NCI-H187 (cell line): ENCODE data around the gene VILL.
"Not testable (repeated sequence)": the region's sequence is repeated elsewhere in the genome, so short reads cannot be mapped to it uniquely, and the experiment has no call there.

Source experiments
- DNase-seq, 2 experiments: peaks; one replicate each; lab custom pipeline; 2025; lab: John Stamatoyannopoulos, UW

Gene VILL

GRCh38 chr3:38036286-38036685 lies 45.7 kb downstream of the VILL start:
- DNase-seq, result no peak

GRCh38 chr3:38036906-38037305 lies 46.3 kb downstream of the VILL start:
- DNase-seq, result no peak

GRCh38 chr3:38038447-38038911 lies 47.9 kb downstream of the VILL start:
- no peak for DNase-seq

GRCh38 chr3:38039101-38039898 lies 48.7 kb downstream of the VILL start, which contains the start of gene DLEC1:
TSS of gene DLEC1 (plus strand) at chr3:38039208. CDS start at chr3:38039226, 18 bp downstream.
- DNase-seq, result no peak

GRCh38 chr3:38039899-38040261 lies 49.3 kb downstream of the VILL start:
- no peak for DNase-seq

GRCh38 chr3:38040401-38040800 lies 49.8 kb downstream of the VILL start:
- DNase-seq, result no peak

GRCh38 chr3:38043486-38043885 lies 52.9 kb downstream of the VILL start:
- DNase-seq, result no peak

- no peak for DNase-seq
Observed at GRCh38 chr3:38046027-38046426, 55.4 kb downstream of the VILL start.

- DNase-seq, result no peak
Observed at GRCh38 chr3:38046821-38047220, 56.2 kb downstream of the VILL start.

- no peak for DNase-seq
Observed at GRCh38 chr3:38047896-38048295, 57.3 kb downstream of the VILL start.

- DNase-seq, result no peak
Observed at GRCh38 chr3:38049358-38050126, 59.0 kb downstream of the VILL start.

- no peak for DNase-seq
Observed at GRCh38 chr3:38051131-38051530, 60.5 kb downstream of the VILL start.

- not testable (repeated sequence) for DNase-seq
Observed at GRCh38 chr3:38053286-38053685, 62.7 kb downstream of the VILL start.

- not testable (repeated sequence) for DNase-seq
Observed at GRCh38 chr3:38053813-38054498, 63.4 kb downstream of the VILL start.

GRCh38 chr3:38054499-38055001 lies 64.0 kb downstream of the VILL start:
- no peak for DNase-seq
